ENCODE data around the gene DDX4.

DNA sequence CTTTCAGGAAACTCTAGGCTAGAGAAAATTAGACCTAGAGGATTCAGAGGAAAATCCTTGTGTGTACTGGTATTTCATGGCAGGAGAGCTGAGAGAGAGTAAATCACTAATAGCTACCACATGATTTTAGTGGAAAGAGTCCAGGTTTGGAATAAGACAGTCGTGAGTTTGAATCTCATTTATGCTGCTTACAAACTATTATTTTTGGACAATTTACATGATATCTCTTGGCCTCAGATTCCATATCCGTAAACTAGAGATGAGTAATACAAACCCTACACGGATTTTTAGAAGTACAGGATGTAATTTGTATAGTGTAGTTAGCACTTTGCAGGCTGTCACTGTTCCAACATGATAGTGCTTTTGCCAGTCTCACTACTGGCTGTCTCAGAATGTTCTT is 116.0 kb downstream of the DDX4 start:
- TF ChIP-seq, protein P1, sequence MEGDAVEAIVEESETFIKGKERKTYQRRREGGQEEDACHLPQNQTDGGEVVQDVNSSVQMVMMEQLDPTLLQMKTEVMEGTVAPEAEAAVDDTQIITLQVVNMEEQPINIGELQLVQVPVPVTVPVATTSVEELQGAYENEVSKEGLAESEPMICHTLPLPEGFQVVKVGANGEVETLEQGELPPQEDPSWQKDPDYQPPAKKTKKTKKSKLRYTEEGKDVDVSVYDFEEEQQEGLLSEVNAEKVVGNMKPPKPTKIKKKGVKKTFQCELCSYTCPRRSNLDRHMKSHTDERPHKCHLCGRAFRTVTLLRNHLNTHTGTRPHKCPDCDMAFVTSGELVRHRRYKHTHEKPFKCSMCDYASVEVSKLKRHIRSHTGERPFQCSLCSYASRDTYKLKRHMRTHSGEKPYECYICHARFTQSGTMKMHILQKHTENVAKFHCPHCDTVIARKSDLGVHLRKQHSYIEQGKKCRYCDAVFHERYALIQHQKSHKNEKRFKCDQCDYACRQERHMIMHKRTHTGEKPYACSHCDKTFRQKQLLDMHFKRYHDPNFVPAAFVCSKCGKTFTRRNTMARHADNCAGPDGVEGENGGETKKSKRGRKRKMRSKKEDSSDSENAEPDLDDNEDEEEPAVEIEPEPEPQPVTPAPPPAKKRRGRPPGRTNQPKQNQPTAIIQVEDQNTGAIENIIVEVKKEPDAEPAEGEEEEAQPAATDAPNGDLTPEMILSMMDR (IDR thresholded peaks at IDR 0.05), result no peak
- TF ChIP-seq EP300 (IDR thresholded peaks at IDR 0.05) (no peak), POLR2A (IDR thresholded peaks at IDR 0.05) (no peak), POLR2AphosphoS5 (IDR thresholded peaks at IDR 0.05) (no peak)
